Mesendoderm (in vitro differentiated cells): ENCODE data around the gene MPZL2.

ENCODE experiments used
- DNase-seq: peaks from one replicate; pipeline ENCODE4 v3.0.0; 2013
- H2AK5ac ChIP-seq: 2 replicates; pipeline ENCODE4 v1.6.1; 2013; ENCODE audit warnings: low read length, inconsistent platforms
- H2BK120ac ChIP-seq: 2 replicates; pipeline ENCODE4 v1.6.1; 2013; ENCODE audit warnings: low read depth, mild to moderate bottlenecking, low read length, moderate library complexity, mixed read lengths
- H2BK15ac ChIP-seq: replicated peaks from 2 replicates; pipeline ENCODE4 v1.6.1; 2013; ENCODE audit warnings: low read depth, mild to moderate bottlenecking, moderate library complexity
- H2BK5ac ChIP-seq: 2 replicates; pipeline ENCODE4 v1.6.1; 2013; ENCODE audit warnings: low read length, inconsistent platforms
- H3K18ac ChIP-seq: 2 replicates; pipeline ENCODE4 v1.6.1; 2013; ENCODE audit warnings: mild to moderate bottlenecking, low read length, mixed read lengths
- H3K23ac ChIP-seq: one replicate; pipeline ENCODE4 v1.6.1; 2013; ENCODE audit warnings: low read length
- H3K27ac ChIP-seq: 2 replicates; pipeline ENCODE4 v1.5.1; 2013; ENCODE audit warnings: low read depth, mild to moderate bottlenecking, inconsistent platforms, low read length, moderate library complexity
- H3K27me3 ChIP-seq: 2 replicates; pipeline ENCODE4 v1.6.1; 2013; ENCODE audit warnings: low read length, control low read depth, mild to moderate bottlenecking, inconsistent platforms; ENCODE audit not compliant: insufficient read depth, poor library complexity
- H3K36me3 ChIP-seq: 2 replicates; pipeline ENCODE4 v1.6.1; 2013; ENCODE audit warnings: low read length, inconsistent platforms; ENCODE audit not compliant: control insufficient read depth, insufficient read depth
- H3K4ac ChIP-seq: one replicate; pipeline ENCODE4 v1.6.1; 2013; ENCODE audit warnings: low read depth, mild to moderate bottlenecking, low read length, moderate library complexity
- H3K4me1 ChIP-seq: 2 replicates; pipeline ENCODE4 v1.6.1; 2013; ENCODE audit warnings: low read depth, low read length, inconsistent platforms; ENCODE audit not compliant: control insufficient read depth
- H3K4me2 ChIP-seq: 2 replicates; pipeline ENCODE4 v1.6.1; 2013; ENCODE audit warnings: low read length
- H3K4me3 ChIP-seq: 2 replicates; pipeline ENCODE4 v1.5.1; 2013; ENCODE audit warnings: mild to moderate bottlenecking, low read length
- H3K56ac ChIP-seq: one replicate; pipeline ENCODE4 v1.6.1; 2013; ENCODE audit warnings: low read length
- H3K79me1 ChIP-seq: 2 replicates; pipeline ENCODE4 v1.6.1; 2013; ENCODE audit warnings: low read length, inconsistent platforms
- H3K79me2 ChIP-seq: 2 replicates; pipeline ENCODE4 v1.6.1; 2013; ENCODE audit warnings: mild to moderate bottlenecking, low read length; ENCODE audit not compliant: control insufficient read depth, insufficient read depth
- H3K9ac ChIP-seq: 2 replicates; pipeline ENCODE4 v1.6.1; 2013; ENCODE audit warnings: low read length, inconsistent platforms
- H4K5ac ChIP-seq: one replicate; pipeline ENCODE4 v1.6.1; 2013; ENCODE audit warnings: low read length
- H4K8ac ChIP-seq: one replicate; pipeline ENCODE4 v1.6.1; 2013; ENCODE audit warnings: low read depth, mild to moderate bottlenecking, control low read depth, low read length, moderate library complexity
- WGBS: extraction: QIAGEN DNeasy Blood & Tissue Kit; methylation state at CpG from one replicate; pipeline ENCODE4 v1.1.7; 2013; ENCODE audit warnings: low lambda C conversion rate, missing lambda C conversion rate; ENCODE audit not compliant: insufficient coverage; ENCODE audit errors: extremely low coverage; 5-methylcytosine and 5-hydroxymethylcytosine counted together

Gene MPZL2

DNA sequence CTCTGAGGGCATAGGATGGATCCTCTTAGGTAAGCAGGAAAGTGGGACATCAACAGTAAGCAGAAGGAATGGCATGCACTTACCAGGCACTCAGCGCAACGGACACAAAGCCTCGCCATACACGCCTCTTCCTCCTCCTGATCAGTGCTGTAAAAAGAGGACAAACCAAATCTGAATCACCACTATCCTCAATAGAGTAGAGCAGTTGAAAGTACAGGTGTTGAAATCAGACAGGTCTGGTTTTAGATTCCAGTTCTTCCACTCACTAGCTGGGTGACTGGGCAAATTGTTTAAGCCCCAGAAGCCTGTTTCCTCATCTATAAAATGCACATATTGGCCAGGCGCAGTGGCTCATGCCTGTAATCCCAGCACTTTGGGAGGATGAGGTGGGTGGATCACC is 30.7 kb downstream of the MPZL2 start:
- DNase-seq: no peak
- no peaks in the 10 kb centered on the region for H3K79me1 ChIP-seq
- no peak overlapping the region for H3K4me2 ChIP-seq
- H3K23ac ChIP-seq: no peak overlapping the region
- H2BK5ac ChIP-seq: no peak overlapping the region
- H3K4ac ChIP-seq: no peak overlapping the region
- no CpG with 5 or more reads among the region's 5 CpGs for WGBS
- no peaks in the 10 kb centered on the region for H3K27me3 ChIP-seq
- no peak overlapping the region for H4K8ac ChIP-seq
- H3K4me1 ChIP-seq: no peaks in the 10 kb centered on the region
- H3K36me3 ChIP-seq: no peaks in the 10 kb centered on the region
- no peak overlapping the region for H2AK5ac ChIP-seq
- H3K79me2 ChIP-seq: no peaks in the 10 kb centered on the region
- no peak overlapping the region for H2BK15ac ChIP-seq
- no peak overlapping the region for H2BK120ac ChIP-seq
- no peak overlapping the region for H4K5ac ChIP-seq
- no peak overlapping the region for H3K18ac ChIP-seq
- no peak overlapping the region for H3K27ac ChIP-seq
- H3K9ac ChIP-seq: no peak overlapping the region
- no peak overlapping the region for H3K56ac ChIP-seq
- no peak overlapping the region for H3K4me3 ChIP-seq

DNA sequence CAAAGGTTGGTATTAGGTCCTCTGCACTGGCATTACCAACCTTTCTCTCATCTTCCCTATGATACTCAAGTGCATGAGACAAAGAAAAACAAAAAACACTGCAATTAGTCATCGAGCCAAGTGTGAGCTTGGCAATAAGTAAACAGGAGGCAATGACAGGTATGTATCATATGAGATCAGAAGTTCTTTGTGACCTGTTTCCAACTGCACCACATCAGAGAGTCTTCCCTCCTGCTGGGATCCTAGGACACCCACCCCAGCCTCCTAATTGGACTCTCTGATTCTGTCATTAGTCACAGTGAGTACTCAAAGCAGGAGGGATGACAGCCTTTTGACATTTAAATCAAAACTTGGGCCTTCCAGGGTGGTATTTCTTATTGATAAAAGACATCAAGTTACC is 31.4 kb downstream of the MPZL2 start:
- Histone ChIP-seq H2BK15ac (no peak overlapping the region), H2BK120ac (no peak overlapping the region), H3K27ac (no peak overlapping the region), H2AK5ac (no peak overlapping the region), H3K36me3 (no peaks in the 10 kb centered on the region), H2BK5ac (no peak overlapping the region), H3K4me1 (no peaks in the 10 kb centered on the region), H4K8ac (no peak overlapping the region), H3K56ac (no peak overlapping the region), H3K4me2 (no peak overlapping the region), H3K18ac (no peak overlapping the region), H3K4me3 (no peak overlapping the region), H3K23ac (no peak overlapping the region), H3K4ac (no peak overlapping the region), H3K27me3 (no peaks in the 10 kb centered on the region), H3K79me1 (no peaks in the 10 kb centered on the region), H4K5ac (no peak overlapping the region), H3K79me2 (no peaks in the 10 kb centered on the region), H3K9ac (no peak overlapping the region)
- WGBS: no CpG with 5 or more reads among the region's 1 CpG
- no peak for DNase-seq

DNA sequence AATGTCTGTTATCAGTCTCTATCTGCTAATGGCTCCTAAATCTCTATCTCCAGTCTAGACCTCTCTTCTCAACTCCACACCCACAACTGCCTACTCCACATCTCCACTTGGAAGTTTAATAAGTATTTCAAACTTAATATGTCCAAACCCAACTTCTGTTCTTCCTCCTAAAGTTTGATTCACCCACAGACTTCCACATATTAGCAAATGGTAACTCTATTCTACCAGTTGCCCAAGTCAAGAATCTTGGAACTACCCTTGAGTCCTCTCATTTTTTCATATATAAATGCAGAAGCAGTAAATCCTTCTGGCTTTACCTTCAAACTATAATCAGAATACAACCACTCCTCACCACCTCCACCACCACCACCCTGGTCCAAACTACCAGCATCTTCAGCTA is 32.6 kb downstream of the MPZL2 start:
- Histone ChIP-seq H2AK5ac (no peak overlapping the region), H3K27me3 (no peaks in the 10 kb centered on the region), H3K56ac (no peak overlapping the region), H3K9ac (no peak overlapping the region), H3K18ac (no peak overlapping the region), H3K4ac (no peak overlapping the region), H3K79me1 (no peaks in the 10 kb centered on the region), H2BK120ac (no peak overlapping the region), H3K79me2 (no peaks in the 10 kb centered on the region), H3K4me1 (no peaks in the 10 kb centered on the region), H2BK15ac (no peak overlapping the region), H3K36me3 (no peaks in the 10 kb centered on the region), H3K23ac (no peak overlapping the region), H4K5ac (no peak overlapping the region), H3K4me3 (no peak overlapping the region), H3K4me2 (no peak overlapping the region), H2BK5ac (no peak overlapping the region), H3K27ac (no peak overlapping the region), H4K8ac (no peak overlapping the region)
- DNase-seq: no peak

DNA sequence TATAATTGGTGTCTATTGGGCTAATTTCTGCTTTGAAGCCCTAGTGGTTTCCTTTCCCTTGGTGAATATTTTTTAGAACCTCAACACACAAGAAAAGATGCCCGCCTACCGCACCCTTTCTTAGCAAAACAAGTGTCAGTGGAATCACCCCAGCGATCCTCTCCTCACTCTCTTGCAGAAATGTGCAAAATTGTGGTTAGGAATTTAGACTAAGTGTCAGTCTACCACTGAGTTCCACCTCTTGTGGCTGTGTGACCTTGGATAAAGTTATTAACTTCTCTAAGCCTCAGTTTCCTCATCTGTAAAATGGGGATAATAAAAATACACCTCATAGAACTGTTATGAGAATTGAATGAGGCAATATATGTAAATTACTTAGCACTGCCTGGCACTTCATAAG is 34.0 kb downstream of the MPZL2 start:
- no peak overlapping the region for H4K8ac ChIP-seq
- H3K18ac ChIP-seq: no peak overlapping the region
- no CpG with 5 or more reads among the region's 3 CpGs for WGBS
- H2BK15ac ChIP-seq: no peak overlapping the region
- no peak overlapping the region for H3K27ac ChIP-seq
- H3K4me1 ChIP-seq: no peaks in the 10 kb centered on the region
- no peaks in the 10 kb centered on the region for H3K79me1 ChIP-seq
- H2BK120ac ChIP-seq: no peak overlapping the region
- H3K56ac ChIP-seq: no peak overlapping the region
- H3K36me3 ChIP-seq: no peaks in the 10 kb centered on the region
- no peaks in the 10 kb centered on the region for H3K27me3 ChIP-seq
- no peak overlapping the region for H3K4ac ChIP-seq
- DNase-seq: no peak
- H4K5ac ChIP-seq: no peak overlapping the region
- no peak overlapping the region for H3K23ac ChIP-seq
- no peaks in the 10 kb centered on the region for H3K79me2 ChIP-seq
- no peak overlapping the region for H2AK5ac ChIP-seq
- no peak overlapping the region for H3K4me2 ChIP-seq
- H3K4me3 ChIP-seq: no peak overlapping the region
- H2BK5ac ChIP-seq: no peak overlapping the region
- no peak overlapping the region for H3K9ac ChIP-seq

DNA sequence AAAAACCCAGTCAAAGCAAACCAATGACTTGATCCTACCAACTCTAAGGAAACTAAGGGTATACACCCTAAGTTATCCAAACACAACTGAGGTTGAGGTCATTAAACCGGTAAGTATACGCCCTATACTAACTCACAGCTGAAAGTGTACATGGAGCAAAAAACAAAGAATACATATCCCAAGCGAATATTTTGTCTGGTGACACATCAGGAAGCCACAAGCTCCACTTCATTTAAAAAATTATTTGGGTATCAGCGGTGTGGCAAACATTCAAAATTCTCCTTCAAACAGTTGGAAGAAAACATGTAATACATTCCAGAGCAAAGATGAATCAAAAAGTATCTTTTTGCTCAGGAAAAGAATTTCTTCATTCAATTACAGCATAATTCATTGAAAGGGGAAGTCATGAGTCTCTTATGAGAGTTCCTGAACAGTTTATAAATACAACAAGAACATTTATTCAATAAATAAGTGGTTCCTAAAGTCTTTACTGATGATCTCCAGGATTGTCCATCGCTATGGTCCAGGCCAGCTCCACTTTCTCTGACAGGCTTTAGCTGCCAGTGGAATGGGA is 34.7 kb downstream of the MPZL2 start:
- no peak overlapping the region for H4K5ac ChIP-seq
- H2BK15ac ChIP-seq: no peak overlapping the region
- no peak for DNase-seq
- no peaks in the 10 kb centered on the region for H3K36me3 ChIP-seq
- H3K9ac ChIP-seq: no peak overlapping the region
- no peak overlapping the region for H3K27ac ChIP-seq
- no peak overlapping the region for H2BK120ac ChIP-seq
- H3K27me3 ChIP-seq: no peaks in the 10 kb centered on the region
- H3K4me2 ChIP-seq: no peak overlapping the region
- no peaks in the 10 kb centered on the region for H3K79me2 ChIP-seq
- no peaks in the 10 kb centered on the region for H3K79me1 ChIP-seq
- H2BK5ac ChIP-seq: no peak overlapping the region
- WGBS: no CpG with 5 or more reads among the region's 5 CpGs
- H3K18ac ChIP-seq: no peak overlapping the region
- H3K4me3 ChIP-seq: no peak overlapping the region
- H3K56ac ChIP-seq: no peak overlapping the region
- H4K8ac ChIP-seq: no peak overlapping the region
- no peak overlapping the region for H3K4ac ChIP-seq
- H3K4me1 ChIP-seq: no peaks in the 10 kb centered on the region
- H3K23ac ChIP-seq: no peak overlapping the region
- no peak overlapping the region for H2AK5ac ChIP-seq
